GM10847 (cell line): ENCODE results near the gene SUGP2.

Experiments used
- POLR2A ChIP-seq: IDR thresholded peaks from 2 replicates; pipeline ENCODE4 v1.6.1; 2011; ENCODE audit not compliant: insufficient read length; ENCODE audit errors: extremely low read depth

The SUGP2 gene

GRCh38 chr19:18961767-18962620 is 71.3 kb downstream of the SUGP2 start:
- TF ChIP-seq POLR2A, result no peak

GRCh38 chr19:18960370-18960769 is 72.9 kb downstream of the SUGP2 start:
- no peak for TF ChIP-seq POLR2A

- no peak for TF ChIP-seq POLR2A
Measured at GRCh38 chr19:18955042-18955441, 78.3 kb downstream of the SUGP2 start.

- no peak for TF ChIP-seq POLR2A
Measured at GRCh38 chr19:18954094-18954493, 79.2 kb downstream of the SUGP2 start.

GRCh38 chr19:18951721-18952281 is 81.5 kb downstream of the SUGP2 start:
- TF ChIP-seq POLR2A, result no peak

GRCh38 chr19:18949858-18950257 is 83.5 kb downstream of the SUGP2 start:
- no peak for TF ChIP-seq POLR2A

GRCh38 chr19:18948976-18949356 is 84.4 kb downstream of the SUGP2 start:
- TF ChIP-seq POLR2A, result no peak

- TF ChIP-seq POLR2A, result no peak
Measured at GRCh38 chr19:18948075-18948975, 85.0 kb downstream of the SUGP2 start.

GRCh38 chr19:18946918-18947317 is 86.4 kb downstream of the SUGP2 start:
- TF ChIP-seq POLR2A, result no peak

- TF ChIP-seq POLR2A, result no peak
Measured at GRCh38 chr19:18946335-18946734, 87.0 kb downstream of the SUGP2 start.

- no peak for TF ChIP-seq POLR2A
Measured at GRCh38 chr19:18945297-18945696, 88.0 kb downstream of the SUGP2 start.

GRCh38 chr19:18943465-18943864 is 89.9 kb downstream of the SUGP2 start:
- TF ChIP-seq POLR2A, result no peak

GRCh38 chr19:18942692-18943091 is 90.6 kb downstream of the SUGP2 start:
- no peak for TF ChIP-seq POLR2A

- no peak for TF ChIP-seq POLR2A
Measured at GRCh38 chr19:18941628-18942354, 91.5 kb downstream of the SUGP2 start.
